NCI-H187 (cell line): ENCODE results near the gene BBS5.
"Not testable (repeated sequence)": the region's sequence is repeated elsewhere in the genome, so short reads cannot be mapped to it uniquely, and the experiment has no call there.

Source experiments
- DNase-seq, 2 experiments: peaks; one replicate each; lab custom pipeline; 2025; lab: John Stamatoyannopoulos, UW

BBS5 gene

DNA sequence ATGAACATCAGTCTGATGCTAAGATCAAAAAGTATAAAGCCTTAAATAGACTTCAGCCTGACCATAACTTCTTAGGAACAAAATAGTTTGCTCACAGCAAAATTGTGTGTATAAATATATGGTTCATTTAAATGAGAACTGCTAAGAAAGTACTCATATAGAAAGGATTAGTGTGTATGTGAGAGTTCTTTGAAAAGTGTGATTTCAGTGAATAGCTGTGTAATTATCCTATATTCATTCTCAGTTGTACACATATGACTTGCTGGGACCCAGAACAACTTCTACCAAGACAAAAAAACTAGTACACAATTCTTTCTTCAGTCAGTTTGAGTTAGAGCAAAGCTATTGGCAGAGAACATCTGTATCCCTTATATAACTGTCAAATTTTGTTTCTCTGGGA, 7.2 kb downstream of the BBS5 start:
- DNase-seq = no peak

GRCh38 chr2:169490834-169491233, 11.5 kb downstream of the BBS5 start:
- no peak for DNase-seq

DNA sequence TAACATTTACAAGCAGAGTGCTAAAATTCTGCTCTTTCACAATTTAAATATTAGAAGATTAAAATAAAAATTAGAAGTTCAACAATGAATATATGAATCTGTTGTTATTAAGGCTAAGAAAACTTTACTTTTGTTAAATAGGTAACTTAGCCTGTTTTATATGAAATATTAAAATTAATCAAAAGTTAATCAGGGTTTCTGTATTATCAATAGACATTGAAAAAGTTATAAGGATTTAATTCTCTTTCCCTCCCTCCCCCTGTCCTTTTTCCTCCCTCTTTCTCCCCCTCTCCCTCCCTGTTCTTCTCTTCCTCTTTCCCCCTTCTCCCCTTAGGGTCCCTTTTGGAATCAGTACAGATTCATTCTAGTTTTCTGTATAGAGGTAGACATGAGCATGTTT, 12.1 kb downstream of the BBS5 start:
- no peak for DNase-seq

DNA sequence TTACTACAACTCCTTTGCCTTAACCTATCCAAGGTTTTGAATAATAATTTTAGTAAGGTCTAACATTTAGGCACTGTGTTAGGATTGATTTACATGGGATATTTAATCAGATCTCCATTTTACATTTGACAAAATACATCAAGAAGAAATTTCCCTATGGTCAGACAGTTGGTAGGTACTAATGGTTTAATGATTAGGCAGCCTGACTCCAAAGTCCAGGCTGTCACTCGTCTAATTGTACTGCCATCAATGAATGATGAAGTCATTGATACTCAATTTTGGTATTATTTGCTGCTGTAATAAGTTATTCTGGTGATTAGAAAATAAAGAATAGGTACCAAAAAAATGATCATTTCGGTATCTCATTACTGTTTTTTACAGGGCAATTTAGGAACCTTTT, 14.1 kb downstream of the BBS5 start:
- DNase-seq = no peak

GRCh38 chr2:169495310-169495928, 16.1 kb downstream of the BBS5 start:
- DNase-seq = no peak

DNA sequence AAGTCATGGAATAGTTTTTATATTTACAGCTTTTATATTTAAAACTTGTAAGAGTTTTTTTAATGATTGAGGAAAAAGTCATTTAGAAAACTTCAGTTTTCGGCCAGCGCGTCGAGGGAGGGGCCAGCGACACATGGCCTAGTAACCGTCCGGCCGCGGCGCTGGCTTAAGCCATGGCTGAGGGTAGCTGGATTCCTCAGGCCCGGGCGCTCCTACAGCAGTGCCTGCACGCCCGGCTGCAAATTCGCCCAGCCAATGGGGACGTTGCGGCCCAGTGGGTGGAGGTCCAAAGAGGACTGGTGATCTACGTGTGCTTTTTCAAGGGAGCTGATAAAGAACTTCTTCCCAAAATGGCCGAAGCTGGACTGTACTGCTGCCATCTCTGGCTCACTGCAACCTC, 25.4 kb downstream of the BBS5 start:
- DNase-seq = no peak

DNA sequence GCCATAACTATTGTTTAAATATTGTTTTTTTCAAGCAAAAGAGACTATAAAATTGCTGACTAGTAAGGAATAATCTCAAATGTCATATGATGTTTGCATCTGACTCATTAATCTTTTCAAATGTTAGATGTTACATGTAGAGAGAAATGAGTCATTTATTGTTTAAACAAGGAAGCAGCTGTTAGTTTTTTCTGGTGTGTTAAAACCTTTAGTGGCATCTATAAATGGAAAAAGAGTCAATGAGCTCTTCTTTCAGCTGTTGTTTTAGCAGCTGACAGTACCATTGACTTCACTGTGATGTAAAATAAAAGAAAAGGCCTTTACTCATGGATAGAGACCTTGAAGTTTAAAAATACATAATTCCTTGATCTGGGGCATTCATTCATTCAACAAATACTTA, 28.4 kb downstream of the BBS5 start:
- no peak for DNase-seq

GRCh38 chr2:169509298-169509885, 30.1 kb downstream of the BBS5 start, which contains the start of gene KLHL41:
Gene KLHL41 (plus strand): TSS chr2:169509702. CDS start chr2:169509779, 77 bp downstream.
- no peak for DNase-seq

DNA sequence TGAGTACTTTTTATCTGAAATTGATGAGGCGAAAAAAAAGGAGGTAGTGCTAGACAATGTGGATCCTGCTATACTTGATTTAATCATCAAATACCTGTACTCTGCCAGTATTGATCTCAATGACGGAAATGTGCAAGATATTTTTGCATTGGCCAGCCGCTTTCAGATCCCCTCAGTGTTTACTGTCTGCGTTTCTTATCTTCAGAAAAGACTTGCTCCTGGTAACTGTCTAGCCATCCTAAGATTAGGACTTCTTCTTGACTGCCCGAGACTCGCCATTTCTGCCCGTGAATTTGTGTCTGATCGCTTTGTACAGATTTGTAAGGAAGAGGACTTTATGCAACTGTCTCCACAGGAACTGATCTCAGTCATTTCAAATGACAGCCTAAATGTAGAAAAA, 30.7 kb downstream of the BBS5 start:
- DNase-seq = no peak

GRCh38 chr2:169510496-169510895, 31.2 kb downstream of the BBS5 start:
- no peak for DNase-seq

- DNase-seq = no peak
Measured at GRCh38 chr2:169511818-169512217, 32.5 kb downstream of the BBS5 start.

DNA sequence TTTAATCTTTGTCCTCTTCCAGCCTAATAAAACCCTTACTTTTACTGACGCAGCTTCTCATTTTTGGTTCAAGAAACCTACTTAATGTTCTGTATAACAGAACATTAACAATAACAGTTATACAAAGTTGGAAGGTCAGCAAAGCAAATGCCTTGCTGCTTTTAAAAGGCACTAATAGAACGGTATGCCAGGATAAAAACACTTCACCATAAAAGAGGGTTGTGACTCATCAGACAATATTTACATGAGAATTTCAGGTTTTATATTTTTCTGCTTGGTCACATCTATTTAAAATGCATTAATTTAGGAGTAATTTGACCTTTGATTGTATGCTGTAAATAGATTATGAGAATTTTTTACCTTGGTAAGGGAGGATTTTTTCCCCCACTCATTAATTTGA, 33.2 kb downstream of the BBS5 start:
- DNase-seq = no peak

GRCh38 chr2:169513094-169513493, 33.8 kb downstream of the BBS5 start:
- no peak for DNase-seq

GRCh38 chr2:169513926-169514325, 34.6 kb downstream of the BBS5 start:
- no peak for DNase-seq

- not testable (repeated sequence) for DNase-seq
Measured at GRCh38 chr2:169514758-169515157, 35.5 kb downstream of the BBS5 start.

DNA sequence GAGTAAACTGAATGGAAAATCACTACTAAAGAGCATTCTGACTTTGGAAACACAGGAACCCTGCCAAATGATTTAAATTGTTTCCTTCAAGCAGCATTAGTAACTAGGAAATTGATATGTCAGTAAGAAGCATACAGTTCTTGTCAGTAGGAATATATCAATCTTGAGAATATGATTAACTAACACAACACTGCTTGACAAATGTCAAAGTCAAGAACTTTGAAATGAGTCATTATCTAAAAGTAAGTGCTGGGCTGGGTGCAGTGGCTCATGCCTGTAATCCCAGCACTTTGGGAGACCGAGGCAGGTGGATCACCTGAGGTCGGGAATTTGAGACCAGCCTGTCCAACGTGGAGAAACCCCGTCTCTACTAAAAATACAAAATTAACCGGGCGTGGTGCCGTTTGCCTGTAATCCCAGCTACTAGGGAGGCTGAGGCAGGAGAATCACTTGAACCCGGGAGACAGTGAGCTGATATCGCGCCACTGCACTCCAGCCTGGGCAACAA, 37.2 kb downstream of the BBS5 start:
- not testable (repeated sequence) for DNase-seq

DNA sequence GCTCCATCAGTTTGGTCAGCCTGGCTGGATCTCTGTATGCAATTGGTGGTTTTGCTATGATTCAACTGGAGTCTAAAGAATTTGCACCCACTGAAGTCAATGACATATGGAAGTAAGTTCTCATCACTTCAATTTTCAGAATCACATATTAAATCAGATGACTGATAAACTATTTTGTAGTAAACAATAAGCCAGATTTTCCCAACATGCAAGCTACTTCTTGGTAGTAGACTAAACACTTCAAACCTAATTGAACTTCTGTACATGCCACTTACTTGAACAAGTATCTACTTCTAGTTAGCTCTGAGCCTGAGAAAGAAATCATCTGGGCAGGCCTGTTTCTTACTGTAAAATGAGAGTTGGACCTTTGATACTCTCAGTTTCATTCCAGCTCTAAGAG, 41.6 kb downstream of the BBS5 start:
- DNase-seq = no peak

GRCh38 chr2:169523681-169524080, 44.4 kb downstream of the BBS5 start:
- DNase-seq = no peak

DNA sequence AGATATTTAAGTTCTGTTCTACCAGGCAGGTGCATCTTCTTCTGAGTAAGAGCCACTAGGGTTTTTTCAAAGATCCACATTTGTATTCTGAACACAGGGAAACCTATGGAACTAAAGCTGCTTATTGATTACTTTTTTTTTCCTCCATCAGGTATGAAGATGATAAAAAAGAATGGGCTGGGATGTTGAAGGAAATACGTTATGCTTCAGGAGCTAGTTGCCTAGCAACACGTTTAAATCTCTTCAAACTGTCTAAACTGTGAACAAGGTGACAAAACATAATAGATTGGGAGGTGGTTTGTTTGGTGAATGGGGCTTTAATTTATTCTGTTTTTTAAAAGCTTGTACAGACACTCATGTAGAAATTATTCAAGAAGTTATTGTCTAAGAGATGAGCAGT, 46.1 kb downstream of the BBS5 start:
- no peak for DNase-seq

DNA sequence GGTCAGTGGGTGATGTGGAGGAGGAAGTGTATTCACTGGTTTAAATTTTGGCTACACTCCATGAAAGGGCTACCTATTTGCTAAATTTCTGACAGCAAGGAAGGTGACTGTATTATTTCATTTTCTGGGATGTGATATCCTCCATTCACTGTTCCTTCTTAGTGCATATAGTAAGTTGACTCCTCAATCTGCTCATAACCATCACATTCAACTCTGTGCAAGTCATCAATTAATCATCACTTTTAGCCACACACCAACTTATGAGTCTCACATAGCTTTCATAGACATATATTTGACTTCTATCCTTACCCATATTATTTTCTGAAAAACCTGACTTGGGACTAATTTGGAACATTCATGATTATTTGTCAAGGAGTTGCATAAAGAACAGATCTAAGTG, 47.2 kb downstream of the BBS5 start:
- DNase-seq = no peak

DNA sequence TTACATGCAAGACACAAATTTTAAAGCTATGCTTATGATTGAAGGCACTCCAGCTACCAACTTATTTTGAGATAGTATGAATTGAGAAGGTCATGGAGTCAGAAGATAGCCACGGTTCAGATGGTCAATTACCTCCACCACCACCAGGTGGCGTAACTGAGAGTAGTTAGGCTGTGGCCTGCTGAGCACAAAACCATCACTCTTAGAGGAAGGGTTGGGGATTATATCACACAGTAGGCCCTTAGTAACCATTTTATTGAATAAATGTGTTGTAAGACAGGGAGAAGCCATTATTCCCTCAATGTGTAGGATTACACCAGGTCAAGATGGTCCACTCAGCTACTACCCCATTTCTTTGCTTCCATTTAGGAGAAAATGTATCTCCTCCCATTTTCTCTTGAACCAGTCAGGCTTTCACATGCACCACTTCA, 49.0 kb downstream of the BBS5 start:
- peak in 1 of 2 experiments; percentile 6 for DNase-seq

DNA sequence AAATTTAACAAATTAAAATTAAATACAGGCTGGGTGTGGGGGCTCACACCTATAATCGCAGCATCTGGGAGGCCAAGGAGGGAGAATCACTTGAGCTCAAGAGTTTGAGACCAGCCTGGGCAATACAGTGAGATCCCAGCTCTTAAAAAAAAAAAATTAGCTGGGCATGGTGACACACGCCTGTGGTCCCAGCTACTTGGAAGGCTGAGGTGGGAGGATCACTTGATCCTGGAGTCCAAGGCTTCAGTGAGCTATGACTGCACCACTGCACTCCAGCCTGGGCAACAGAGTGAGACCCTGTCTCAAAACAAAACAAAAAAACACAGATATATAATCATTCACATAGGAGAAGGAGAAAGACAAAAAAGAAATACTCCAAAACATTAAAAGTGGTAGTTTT, 60.2 kb downstream of the BBS5 start:
- not testable (repeated sequence) for DNase-seq

DNA sequence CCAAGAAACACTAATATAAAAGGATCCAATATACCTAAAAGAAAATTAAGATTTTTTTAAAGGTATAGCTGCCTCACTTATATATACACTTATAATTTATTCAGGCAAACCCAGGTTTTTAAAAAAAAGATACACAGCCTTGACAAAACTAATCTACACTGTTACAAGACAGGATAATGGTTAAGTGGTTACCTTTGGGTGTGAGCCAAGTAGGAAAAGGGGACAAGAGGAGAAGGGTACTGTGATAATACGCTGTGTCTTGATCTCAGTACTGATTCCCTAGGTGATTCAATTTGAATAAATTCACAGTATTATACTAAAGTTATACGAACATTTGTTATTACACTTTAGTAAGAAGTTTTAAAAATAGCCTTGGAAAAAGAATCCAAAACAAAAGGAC, 60.9 kb downstream of the BBS5 start:
- no peak for DNase-seq

GRCh38 chr2:169542433-169542832, 63.1 kb downstream of the BBS5 start:
- DNase-seq = no peak
